Fibroblast of skin of right biceps (primary cell): ENCODE data around the gene GSTM2.

Experiments used
- DNase-seq: peaks from one replicate; pipeline ENCODE4 v3.0.0-alpha.2; 2013

The GSTM2 gene

GRCh38 chr1:109718495-109718894 lies 50.6 kb downstream of the GSTM2 start:
- DNase-seq, result peak; percentile 14

GRCh38 chr1:109719337-109719837 lies 51.5 kb downstream of the GSTM2 start:
- DNase-seq, result peak; percentile 57

GRCh38 chr1:109721042-109721441 lies 53.2 kb downstream of the GSTM2 start:
- DNase-seq, result peak; percentile 15

GRCh38 chr1:109721971-109722370 lies 54.1 kb downstream of the GSTM2 start:
- DNase-seq, result no peak

- peak; percentile 45 for DNase-seq
These were observed 55.2 kb downstream of the GSTM2 start for GRCh38 chr1:109722908-109723691.
